GM23338 (cell line): Measurements from ENCODE around the gene MKNK1.

Source experiments
- CREB1 ChIP-seq: fragments of 250-450 bp; sonication (Bioruptor Pico); IDR thresholded peaks from 2 replicates; pipeline ENCODE4 v1.5.0; 2020; ENCODE audit warnings: low read depth, mild to moderate bottlenecking, moderate library complexity
- CTCF ChIP-seq, 2 experiments: fragments of 200-600 bp in 1 of 2; sonication (generic) in 1 of 2; conservative IDR thresholded peaks; 2 replicates each; pipeline versions ENCODE4 v1.5.1 to v1.6.1; 2016 to 2017; ENCODE audit warnings: antibody characterized with exemption in 2 of 2, low read depth in 2 of 2, mild to moderate bottlenecking in 2 of 2, moderate library complexity in 1 of 2
- ETS1 ChIP-seq: IDR thresholded peaks from 2 replicates; pipeline ENCODE4 v1.6.1; 2016; ENCODE audit warnings: antibody characterized with exemption
- EZH2 ChIP-seq: fragments of 200-600 bp; sonication (generic); IDR thresholded peaks from one replicate; pipeline ENCODE4 v1.8.0; 2017; ENCODE audit warnings: antibody characterized with exemption, mild to moderate bottlenecking, low read depth; ENCODE audit not compliant: unreplicated experiment
- EZH2phosphoT487 ChIP-seq: fragments of 200-600 bp; sonication (generic); IDR thresholded peaks from one replicate; pipeline ENCODE4 v1.8.1; 2018; ENCODE audit warnings: antibody characterized with exemption; ENCODE audit not compliant: unreplicated experiment
- JUNB ChIP-seq: IDR thresholded peaks from one replicate; pipeline ENCODE4 v1.6.1; 2016; ENCODE audit warnings: antibody characterized with exemption; ENCODE audit not compliant: unreplicated experiment
- NANOG ChIP-seq: IDR thresholded peaks from 2 replicates; pipeline ENCODE4 v1.6.1; 2016; ENCODE audit warnings: antibody characterized with exemption, borderline replicate concordance
- POLR2AphosphoS5 ChIP-seq: IDR thresholded peaks from 2 replicates; pipeline ENCODE4 v1.6.1; 2016; ENCODE audit warnings: antibody characterized with exemption, low read depth
- REST ChIP-seq: IDR thresholded peaks from one replicate; pipeline ENCODE4 v1.6.1; 2018; ENCODE audit warnings: antibody characterized with exemption; ENCODE audit not compliant: unreplicated experiment
- STAT1 ChIP-seq: IDR thresholded peaks from one replicate; pipeline ENCODE4 v1.6.1; 2016; ENCODE audit warnings: antibody characterized with exemption; ENCODE audit not compliant: unreplicated experiment
- ZNF114 ChIP-seq: fragments of 250-450 bp; sonication (Bioruptor Pico); IDR thresholded peaks from 2 replicates; pipeline ENCODE4 v1.5.0; 2020; ENCODE audit warnings: mild to moderate bottlenecking, moderate library complexity
- ZNF331 ChIP-seq: fragments of 250-450 bp; sonication (Bioruptor Pico); IDR thresholded peaks from 2 replicates; pipeline ENCODE4 v1.5.0; 2020; ENCODE audit warnings: low read depth, mild to moderate bottlenecking, moderate library complexity
- ZNF462 ChIP-seq: fragments of 250-450 bp; sonication (Bioruptor Pico); IDR thresholded peaks from 2 replicates; pipeline ENCODE4 v1.5.0; 2020; ENCODE audit warnings: mild to moderate bottlenecking, moderate library complexity

- TF ChIP-seq EZH2 (peak; percentile 80), CTCF (conservative IDR thresholded peaks at IDR 0.05; ENCODE audit: low read depth in 2 of 2) (no peak), POLR2AphosphoS5 (no peak), REST (no peak), CREB1 (CRISPR knock-in tag) (no peak), EZH2phosphoT487 (no peak), ZNF331 (CRISPR knock-in tag) (no peak), NANOG (no peak), ZNF114 (CRISPR knock-in tag) (no peak), ETS1 (no peak), STAT1 (no peak), JUNB (no peak), ZNF462 (CRISPR knock-in tag) (no peak)
Observed at GRCh38 chr1:46543761-46544560, 60.1 kb downstream of the MKNK1 start.
